Measurements from ENCODE around the gene ALS2CL.
A peak's percentile ranks its signal among the peaks of the same experiment; 100 is the strongest.
"Not testable (repeated sequence)": the region's sequence is repeated elsewhere in the genome, so short reads cannot be mapped to it uniquely, and the experiment has no call there.

The ALS2CL gene, protein sequence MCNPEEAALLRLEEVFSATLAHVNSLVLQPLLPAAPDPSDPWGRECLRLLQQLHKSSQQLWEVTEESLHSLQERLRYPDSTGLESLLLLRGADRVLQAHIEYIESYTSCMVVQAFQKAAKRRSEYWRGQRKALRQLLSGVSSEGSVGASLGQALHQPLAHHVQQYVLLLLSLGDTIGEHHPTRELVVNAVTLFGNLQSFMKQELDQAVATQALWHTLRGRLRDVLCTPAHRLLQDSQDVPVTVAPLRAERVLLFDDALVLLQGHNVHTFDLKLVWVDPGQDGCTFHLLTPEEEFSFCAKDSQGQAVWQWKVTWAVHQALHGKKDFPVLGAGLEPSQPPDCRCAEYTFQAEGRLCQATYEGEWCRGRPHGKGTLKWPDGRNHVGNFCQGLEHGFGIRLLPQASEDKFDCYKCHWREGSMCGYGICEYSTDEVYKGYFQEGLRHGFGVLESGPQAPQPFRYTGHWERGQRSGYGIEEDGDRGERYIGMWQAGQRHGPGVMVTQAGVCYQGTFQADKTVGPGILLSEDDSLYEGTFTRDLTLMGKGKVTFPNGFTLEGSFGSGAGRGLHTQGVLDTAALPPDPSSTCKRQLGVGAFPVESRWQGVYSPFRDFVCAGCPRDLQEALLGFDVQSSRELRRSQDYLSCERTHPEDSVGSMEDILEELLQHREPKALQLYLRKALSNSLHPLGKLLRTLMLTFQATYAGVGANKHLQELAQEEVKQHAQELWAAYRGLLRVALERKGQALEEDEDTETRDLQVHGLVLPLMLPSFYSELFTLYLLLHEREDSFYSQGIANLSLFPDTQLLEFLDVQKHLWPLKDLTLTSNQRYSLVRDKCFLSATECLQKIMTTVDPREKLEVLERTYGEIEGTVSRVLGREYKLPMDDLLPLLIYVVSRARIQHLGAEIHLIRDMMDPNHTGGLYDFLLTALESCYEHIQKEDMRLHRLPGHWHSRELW

GRCh38 chr3:46693038-46693891 lies at the start of gene ALS2CL:
TSS of gene ALS2CL (minus strand) at chr3:46693679. CDS start at chr3:46689440, 4,239 bp downstream.
- peak in 1 of 2 donors; percentile 9 for DNase-seq

GRCh38 chr3:46742992-46743585 lies 49.6 kb upstream of the ALS2CL start:
- DNase-seq = no peak

- not testable (repeated sequence) for DNase-seq
These were observed 46.1 kb upstream of the ALS2CL start for GRCh38 chr3:46739565-46739964.

GRCh38 chr3:46737329-46737731 lies 43.9 kb upstream of the ALS2CL start:
- no peak for DNase-seq

GRCh38 chr3:46736006-46736872 lies 42.8 kb upstream of the ALS2CL start:
- DNase-seq = no peak

- no peak for DNase-seq
These were observed 41.3 kb upstream of the ALS2CL start for GRCh38 chr3:46734773-46735172.

DNA sequence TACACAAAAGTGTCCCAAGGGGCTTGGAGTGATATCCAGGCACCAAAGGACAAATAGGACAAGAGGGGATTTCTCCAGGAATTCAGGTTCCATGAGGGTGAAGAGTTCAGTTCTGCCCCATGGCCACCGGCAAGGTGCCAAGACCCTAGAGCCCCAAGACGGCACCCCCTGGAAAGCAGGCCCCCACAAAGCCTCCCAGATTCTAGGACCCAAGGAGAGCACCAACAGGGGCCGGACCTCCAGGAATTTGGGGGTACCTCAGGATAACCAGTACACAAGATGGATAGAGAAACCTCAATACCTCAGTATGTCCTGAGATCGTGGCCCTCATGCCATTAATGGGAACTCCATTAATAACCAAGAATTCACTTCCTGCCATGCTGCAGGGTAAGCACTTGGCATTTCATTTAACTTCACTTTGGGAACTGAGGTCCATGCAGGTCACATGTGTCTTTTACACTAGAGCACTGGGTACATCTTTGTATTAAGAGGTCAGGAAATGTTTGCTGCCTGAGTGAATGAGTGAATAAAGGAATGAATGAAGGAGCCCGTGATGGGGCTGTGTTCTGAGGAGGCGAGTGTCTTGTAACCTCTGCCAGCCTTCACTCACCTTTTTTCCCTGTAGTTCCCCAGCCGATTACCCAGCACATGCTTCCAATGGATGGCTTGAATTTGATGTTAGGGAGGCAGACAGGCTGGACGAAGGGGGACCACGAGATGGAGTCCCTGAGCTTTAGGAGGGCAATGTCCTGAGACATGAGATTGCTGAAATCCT lies 39.7 kb upstream of the ALS2CL start:
- no peak for DNase-seq

GRCh38 chr3:46731795-46732194 lies 38.3 kb upstream of the ALS2CL start:
- DNase-seq = no peak

GRCh38 chr3:46730819-46731218 lies 37.3 kb upstream of the ALS2CL start:
- DNase-seq = no peak

- no peak for DNase-seq
These were observed 35.6 kb upstream of the ALS2CL start for GRCh38 chr3:46729038-46729437.

DNA sequence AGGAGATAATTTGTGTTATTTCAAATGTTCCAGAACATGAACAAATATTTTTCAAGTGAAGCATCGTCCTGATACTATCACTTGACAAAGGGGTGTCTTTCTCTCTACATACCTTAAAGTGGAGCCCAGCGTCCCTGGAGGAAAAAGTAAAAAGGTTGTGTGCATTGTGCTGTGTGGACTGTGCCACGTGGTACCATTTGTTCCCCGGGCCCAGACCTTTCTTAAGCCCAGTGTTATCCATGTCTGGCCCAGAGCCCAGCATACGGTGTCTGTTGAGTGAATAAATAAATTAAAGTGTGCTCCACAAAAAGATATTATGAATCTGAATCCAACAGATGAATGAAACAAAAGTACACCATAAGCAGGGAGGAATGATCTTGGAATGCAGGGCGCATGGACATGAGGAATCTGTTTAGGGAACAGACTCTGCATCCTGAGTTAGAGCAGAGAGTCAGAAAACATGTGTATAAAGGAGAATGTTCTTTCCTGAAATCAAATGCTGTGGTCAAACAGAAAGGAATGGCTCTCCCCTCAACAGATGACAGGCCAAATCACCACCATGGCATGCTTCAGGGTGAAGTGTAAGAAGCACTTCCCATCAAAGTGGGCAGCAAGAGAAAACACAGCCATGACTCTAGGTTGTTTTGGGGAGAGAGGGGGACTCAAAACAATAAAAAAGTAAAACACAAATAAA lies 32.3 kb upstream of the ALS2CL start:
- no peak for DNase-seq

GRCh38 chr3:46724424-46724823 lies 30.9 kb upstream of the ALS2CL start:
- DNase-seq = no peak

DNA sequence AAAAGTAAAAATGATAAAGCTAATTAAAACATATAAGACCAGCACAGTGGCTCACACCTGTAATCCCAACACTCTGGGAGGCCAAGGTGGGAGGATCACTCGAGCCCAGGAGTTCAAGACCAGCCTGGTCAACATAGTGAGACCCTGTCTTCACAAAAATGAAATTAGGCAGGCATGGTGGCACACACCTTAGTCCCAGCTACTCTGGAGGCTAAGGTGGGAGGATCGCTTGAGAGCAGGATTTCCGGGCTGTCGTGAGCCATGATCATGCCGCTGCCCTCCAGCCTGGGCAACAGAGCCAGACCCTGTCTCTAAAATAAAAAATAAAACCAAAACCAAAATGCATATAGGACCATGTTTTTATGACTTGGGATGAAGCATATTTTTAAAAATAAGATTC lies 29.0 kb upstream of the ALS2CL start:
- no peak for DNase-seq

- no peak for DNase-seq
These were observed 27.5 kb upstream of the ALS2CL start for GRCh38 chr3:46721009-46721408.

DNA sequence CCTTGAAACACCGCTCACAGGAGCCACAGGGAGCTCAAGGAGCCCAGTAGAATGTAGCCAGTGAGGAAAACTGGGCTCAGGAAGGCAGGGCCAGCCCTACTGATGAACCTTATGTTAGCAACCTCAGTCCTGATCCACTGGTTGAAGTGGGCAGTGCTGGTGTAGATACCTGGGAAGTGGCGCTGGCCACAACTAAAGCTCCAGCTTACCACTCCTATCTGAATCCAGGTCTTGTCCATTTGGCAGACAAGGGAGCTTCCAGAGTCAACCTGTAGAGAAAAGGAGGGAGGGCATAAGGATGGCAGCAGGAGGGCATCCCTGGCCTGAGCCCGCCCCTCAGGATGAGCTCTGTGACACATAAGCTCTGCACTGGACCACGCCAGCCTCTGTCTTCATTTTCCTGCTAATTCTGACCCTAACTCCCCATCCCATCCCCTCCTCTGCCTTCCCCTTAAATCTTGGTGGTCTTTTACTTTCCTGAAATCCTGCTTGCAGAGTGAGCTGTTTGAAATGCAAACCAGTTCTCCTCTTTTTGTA lies 26.3 kb upstream of the ALS2CL start:
- no peak for DNase-seq

- DNase-seq = no peak
These were observed 25.6 kb upstream of the ALS2CL start for GRCh38 chr3:46719044-46719565.

DNA sequence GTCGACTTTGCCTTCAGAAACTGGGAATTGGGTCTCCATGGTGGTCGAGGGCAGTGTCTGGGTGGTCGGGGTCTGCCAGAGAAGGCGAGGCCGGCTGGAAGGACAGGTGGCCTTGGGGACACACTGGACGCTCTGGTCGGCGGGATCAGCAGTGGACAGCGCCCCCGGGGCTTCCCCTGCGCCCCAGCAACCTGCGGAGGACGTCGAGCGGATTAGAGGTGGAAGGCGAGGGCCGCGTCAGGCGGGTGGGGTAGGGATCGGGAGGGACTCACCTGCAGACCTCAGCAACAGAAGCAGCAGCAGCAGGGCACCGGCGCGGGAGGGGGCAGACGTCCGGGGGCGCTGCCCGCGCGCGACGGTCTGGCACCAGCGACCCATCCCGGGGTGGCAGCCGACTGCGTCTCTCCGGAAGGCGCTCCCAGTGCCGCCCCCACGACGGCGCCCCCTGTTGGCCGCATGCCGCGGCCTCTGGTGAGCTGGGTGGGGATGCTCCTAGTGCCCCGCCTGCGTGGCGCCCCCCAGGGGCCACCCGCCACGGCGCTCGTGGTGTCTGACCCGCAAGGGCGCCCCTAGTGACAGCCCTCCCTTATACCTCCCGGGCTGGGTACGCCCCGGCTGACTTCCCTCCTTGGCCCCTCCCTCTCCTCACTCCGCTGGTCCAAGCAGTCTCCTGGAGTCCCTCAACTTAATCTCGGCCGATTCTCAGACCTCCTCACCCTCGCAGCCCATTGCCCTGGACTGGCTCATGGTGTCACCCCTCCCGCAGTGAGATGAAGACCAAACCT lies 24.2 kb upstream of the ALS2CL start, which contains the start of gene PRSS50:
PRSS50 (minus strand) TSS at position 423 of the 785 bp plus-strand sequence; CDS start at position 378, 45 bp downstream.
- DNase-seq = no peak

Data from hippocampal formation (tissue), 2 donors.